HS-27A (cell line): Measurements from ENCODE around the gene DPEP3.
"Not testable (repeated sequence)": the region's sequence is repeated elsewhere in the genome, so short reads cannot be mapped to it uniquely, and the experiment has no call there.

Experiments used
- DNase-seq: peaks from one replicate; pipeline ENCODE4 v3.0.0-alpha.2; 2012; ENCODE audit warnings: low read depth, missing footprints

The DPEP3 gene

DNA sequence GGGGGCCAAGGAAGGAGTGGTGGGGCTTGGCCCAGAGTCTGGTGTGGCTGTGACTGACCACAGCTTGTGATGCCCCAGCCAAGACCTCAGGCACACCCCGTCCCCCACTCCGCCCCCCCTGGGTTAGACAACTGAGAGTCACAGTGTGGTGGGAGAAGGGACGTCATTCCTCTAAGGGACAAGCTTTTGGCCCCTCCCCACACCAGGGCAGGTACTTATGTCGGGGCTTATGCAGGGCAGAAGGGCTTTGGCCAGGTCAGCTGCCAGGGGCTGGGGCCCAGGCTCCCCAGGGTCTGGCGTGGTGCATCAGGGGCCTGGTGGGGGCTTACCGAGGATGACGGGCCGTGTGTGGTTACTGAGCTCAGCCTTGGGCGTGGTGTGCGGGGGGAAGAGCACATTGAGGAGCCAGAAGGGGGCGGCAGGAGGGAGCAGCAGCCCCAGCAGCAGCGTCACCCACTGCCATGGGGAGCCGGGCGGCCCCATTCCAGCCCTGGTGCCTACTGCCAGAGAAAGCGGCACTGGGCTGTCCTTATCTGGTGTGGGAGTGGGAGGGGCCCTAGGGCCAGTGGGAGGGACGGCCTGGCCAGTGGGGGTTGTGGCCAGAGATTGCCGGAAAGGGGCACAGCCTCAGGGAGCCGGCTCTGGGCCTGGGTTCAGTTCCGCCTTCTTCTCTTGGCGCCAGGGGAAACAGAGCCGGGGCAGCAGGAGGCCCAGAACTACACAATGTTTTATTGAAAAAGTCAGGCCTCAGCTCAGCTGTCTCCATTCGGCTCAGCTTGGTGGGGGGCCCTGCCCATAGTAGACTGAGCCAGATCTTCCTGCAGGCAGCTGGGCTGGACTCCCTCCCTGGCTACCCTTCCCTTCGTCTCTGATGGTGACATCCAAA lies 36.4 kb downstream of the DPEP3 start, which contains the start of gene LCAT:
TSS of gene LCAT (minus strand) at position 502 of the 886 bp plus-strand sequence. CDS start at position 483, 19 bp downstream.
- no peak for DNase-seq

- DNase-seq: no peak
Measured at GRCh38 chr16:67943256-67943618, 37.1 kb downstream of the DPEP3 start.

- no peak for DNase-seq
Measured at GRCh38 chr16:67942510-67943255, 37.6 kb downstream of the DPEP3 start.

GRCh38 chr16:67942200-67942509 lies 38.1 kb downstream of the DPEP3 start:
- no peak for DNase-seq

- DNase-seq: no peak
Measured at GRCh38 chr16:67941469-67942199, 38.7 kb downstream of the DPEP3 start.

DNA sequence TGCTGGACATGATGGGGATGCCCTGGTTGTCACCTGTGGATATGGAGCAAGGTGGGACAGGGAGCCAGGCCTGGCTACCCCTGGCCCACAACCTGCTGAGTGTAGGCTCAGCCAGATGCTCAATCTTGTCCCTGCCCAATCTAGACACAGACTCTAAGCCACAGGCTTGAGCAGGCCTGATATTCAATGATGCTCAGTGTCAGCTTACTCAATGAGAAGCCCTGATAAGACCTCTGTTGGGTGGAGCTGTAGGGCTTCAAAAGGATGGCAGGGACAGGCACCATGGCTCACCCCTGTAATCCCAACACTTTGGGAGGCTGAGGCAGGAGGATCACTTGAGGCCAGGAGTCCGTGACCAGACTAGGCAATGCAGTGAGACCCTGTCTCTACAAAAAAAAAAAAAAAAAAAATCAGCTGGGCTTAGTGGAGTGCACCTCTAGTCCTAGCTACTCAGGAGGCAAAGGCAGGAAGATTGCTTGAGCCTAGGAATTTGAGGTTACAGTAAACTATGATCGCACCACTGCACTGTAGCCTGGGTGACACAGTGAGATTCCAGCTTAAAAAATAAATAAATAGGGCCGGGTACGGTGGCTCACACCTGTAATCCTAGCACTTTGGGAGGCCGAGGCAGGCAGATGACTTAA lies 39.7 kb downstream of the DPEP3 start:
- DNase-seq: no peak

GRCh38 chr16:67939507-67940445 lies 40.5 kb downstream of the DPEP3 start:
- no peak for DNase-seq

GRCh38 chr16:67937713-67938112 lies 42.6 kb downstream of the DPEP3 start:
- DNase-seq: not testable (repeated sequence)

DNA sequence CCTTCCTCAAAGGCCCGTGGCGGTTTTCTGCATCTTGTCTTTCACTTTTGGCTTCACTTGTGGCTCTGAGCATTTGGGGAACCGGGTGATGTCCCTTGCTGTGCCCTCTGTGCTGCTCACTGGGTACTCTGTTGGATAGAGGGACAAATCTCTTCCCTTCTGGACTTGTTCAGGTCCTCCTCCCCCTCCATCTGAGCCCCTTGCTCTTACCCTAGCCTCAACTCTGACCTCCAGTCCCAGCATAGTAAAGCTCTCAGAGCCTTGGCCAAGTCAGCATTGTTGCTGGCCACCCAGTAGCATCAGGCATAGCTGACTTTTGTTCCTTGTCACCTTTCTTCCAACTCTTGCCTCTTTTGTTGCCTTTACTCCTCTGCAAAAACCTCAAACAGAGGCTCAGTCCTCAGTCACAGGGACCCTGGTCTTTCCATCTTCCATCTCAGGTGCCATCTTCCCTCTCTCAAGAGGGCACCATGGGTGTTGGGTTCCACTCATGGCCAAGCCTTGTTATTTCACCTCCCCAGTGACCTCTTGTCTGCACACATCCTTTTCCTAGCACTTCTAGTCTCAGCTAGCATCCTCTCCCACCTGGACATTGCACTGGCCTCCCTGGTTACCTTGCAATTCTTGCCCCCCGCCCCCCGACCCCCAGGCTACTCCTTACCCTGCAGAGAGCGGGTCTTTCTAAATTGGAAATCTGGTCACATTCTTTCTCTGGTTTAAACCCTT lies 43.3 kb downstream of the DPEP3 start:
- DNase-seq: no peak

GRCh38 chr16:67936124-67936879 lies 44.0 kb downstream of the DPEP3 start, which contains the start of gene PSMB10:
PSMB10 (minus strand) TSS chr16:67936850; CDS start chr16:67936749, 101 bp downstream.
- no peak for DNase-seq

- DNase-seq: peak; percentile 76
Measured at GRCh38 chr16:67935402-67936123, 44.7 kb downstream of the DPEP3 start.

GRCh38 chr16:67935101-67935401 lies 45.2 kb downstream of the DPEP3 start:
- DNase-seq: no peak

DNA sequence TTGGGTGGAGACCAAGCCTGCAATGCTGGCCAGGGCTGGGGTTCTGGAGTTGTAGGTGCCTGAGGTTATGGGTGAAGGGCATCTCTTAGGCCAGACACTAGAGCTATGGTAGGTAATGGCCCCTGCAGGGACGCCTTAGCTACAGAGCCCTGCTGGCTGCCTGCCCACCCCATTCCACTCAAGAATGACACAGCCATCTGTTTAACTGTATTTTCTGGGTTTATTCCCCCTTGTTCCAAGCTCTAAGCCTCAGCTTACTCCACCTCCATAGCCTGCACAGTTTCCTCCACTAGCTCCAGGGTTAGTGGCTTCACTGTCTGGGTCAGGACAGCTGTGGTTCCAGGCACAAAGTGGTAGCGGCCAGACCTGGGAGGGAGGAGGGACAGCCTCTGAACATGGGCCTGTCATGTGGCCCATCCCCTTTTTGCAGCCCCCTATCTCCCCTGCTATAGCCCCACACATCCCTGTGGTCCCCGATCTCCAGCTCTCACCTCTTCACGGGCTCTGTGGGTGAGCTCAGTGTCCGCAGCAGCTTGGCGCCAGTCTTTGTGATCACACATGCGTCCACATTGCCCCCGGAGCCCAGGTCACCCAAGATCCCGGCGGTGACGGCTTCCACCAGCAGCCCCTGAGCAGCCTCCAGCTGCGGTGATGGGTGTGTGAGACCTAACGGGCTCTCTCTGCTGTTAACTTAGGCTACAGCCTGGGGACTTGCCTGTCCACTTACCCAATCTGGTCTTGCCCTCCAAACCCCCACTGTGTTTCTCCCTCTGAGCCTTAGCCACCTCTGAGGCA lies 45.8 kb downstream of the DPEP3 start:
- no peak for DNase-seq

- no peak for DNase-seq
Measured at GRCh38 chr16:67933805-67934204, 46.5 kb downstream of the DPEP3 start.

DNA sequence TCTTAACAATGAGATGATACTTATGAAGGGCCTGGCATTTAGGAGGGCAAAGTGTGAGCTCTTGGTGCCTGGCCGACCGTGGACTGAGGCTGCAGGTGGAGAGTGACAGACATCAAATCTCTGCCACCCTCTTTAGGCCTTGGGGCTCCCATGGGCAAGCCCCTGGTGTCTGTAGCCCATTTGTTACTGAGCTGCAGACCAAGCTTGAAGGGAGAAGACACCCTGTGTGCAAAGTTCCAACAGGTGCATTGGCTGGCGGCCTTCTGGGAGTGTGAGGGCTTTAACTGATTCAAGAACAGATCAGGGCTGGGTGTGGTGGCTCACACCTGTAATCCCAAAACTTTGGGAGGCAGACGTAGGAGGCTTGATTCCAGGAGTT lies 47.8 kb downstream of the DPEP3 start:
- no peak for DNase-seq

GRCh38 chr16:67931712-67932461 lies 48.4 kb downstream of the DPEP3 start, which contains the start of gene CTRL:
CTRL (minus strand) TSS chr16:67931862; CDS start chr16:67931852, 10 bp downstream.
- no peak for DNase-seq

DNA sequence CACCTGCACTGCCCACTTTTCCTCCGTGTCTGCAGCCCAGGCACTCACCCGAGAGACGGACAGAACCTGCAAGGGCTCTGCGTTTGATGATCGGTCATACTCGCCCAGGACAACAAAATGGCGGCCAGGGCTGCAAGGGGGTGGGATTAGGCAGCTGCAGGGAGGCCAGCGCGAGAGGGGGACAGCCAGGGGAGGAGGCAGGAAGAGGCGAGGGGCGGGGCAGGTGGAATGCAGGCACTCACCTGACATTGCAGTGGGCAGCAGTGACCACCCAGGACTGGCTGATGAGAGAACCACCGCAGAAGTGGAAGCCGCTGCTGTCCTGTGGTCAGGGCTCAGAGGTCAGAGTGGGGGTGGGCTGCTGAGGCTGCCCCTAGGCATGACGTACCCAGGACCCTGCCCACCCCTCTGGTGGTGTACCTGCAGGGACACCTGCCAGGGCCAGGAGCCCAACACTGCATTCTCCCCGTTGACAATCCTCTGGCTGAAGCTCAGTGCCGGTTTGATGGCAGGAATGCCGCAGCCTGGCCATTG lies 49.6 kb downstream of the DPEP3 start:
- no peak for DNase-seq
